RWPE2 (cell line): ENCODE data around the gene ZKSCAN5.
"Not testable (repeated sequence)": the region's sequence is repeated elsewhere in the genome, so short reads cannot be mapped to it uniquely, and the experiment has no call there.

Experiments used
- ATAC-seq: fragments of 200-7000 bp; cut with Tn5 transposase; 3 replicates; pipeline ENCODE4 v1.9.1; 2021; ENCODE audit warnings: low read depth
- DNase-seq: peaks from one replicate; pipeline ENCODE4 v3.0.0-alpha.2; 2020; ENCODE audit warnings: low spot score
- H3K27ac ChIP-seq: fragments of 450-650 bp; 2 replicates; pipeline ENCODE4 v1.5.1; 2017; ENCODE audit warnings: mild to moderate bottlenecking; ENCODE audit not compliant: poor library complexity, severe bottlenecking
- H3K27me3 ChIP-seq: fragments of 250-450 bp; sonication (Bioruptor Pico); 2 replicates; pipeline ENCODE4 v1.5.1; 2021; ENCODE audit warnings: mild to moderate bottlenecking, moderate library complexity; ENCODE audit not compliant: insufficient read depth, poor library complexity, severe bottlenecking
- H3K36me3 ChIP-seq: fragments of 250-450 bp; sonication (Bioruptor Pico); 2 replicates; pipeline ENCODE4 v1.5.1; 2020; ENCODE audit warnings: low read depth, mild to moderate bottlenecking, moderate library complexity
- H3K4me1 ChIP-seq: fragments of 250-450 bp; sonication (Bioruptor Pico); 2 replicates; pipeline ENCODE4 v1.5.1; 2021; ENCODE audit warnings: mild to moderate bottlenecking, moderate library complexity; ENCODE audit not compliant: insufficient read depth, poor library complexity, severe bottlenecking
- H3K4me3 ChIP-seq: fragments of 250-450 bp; sonication (Bioruptor Pico); 2 replicates; pipeline ENCODE4 v1.5.1; 2021; ENCODE audit warnings: mild to moderate bottlenecking, moderate library complexity; ENCODE audit not compliant: severe bottlenecking
- H3K9me3 ChIP-seq: fragments of 250-450 bp; sonication (Bioruptor Pico); 2 replicates; pipeline ENCODE4 v1.5.1; 2021; ENCODE audit warnings: mild to moderate bottlenecking, moderate library complexity; ENCODE audit not compliant: severe bottlenecking
- CTCF ChIP-seq: fragments of 450-650 bp; IDR thresholded peaks from one replicate; pipeline ENCODE4 v1.5.1; 2017; ENCODE audit warnings: mild to moderate bottlenecking, moderate library complexity; ENCODE audit not compliant: poor library complexity, severe bottlenecking

Gene ZKSCAN5

GRCh38 chr7:99561737-99562051 lies 57.2 kb downstream of the ZKSCAN5 start:
- Histone ChIP-seq H3K4me3 (no peak overlapping the region), H3K4me1 (peaks cover 43% of the 10 kb centered on the region), H3K27ac (peak overlapping the region; percentile 92), H3K27me3 (no peaks in the 10 kb centered on the region), H3K9me3 (no peaks in the 10 kb centered on the region), H3K36me3 (peaks cover 74% of the 10 kb centered on the region)
- no peak for TF ChIP-seq CTCF
- DNase-seq, result no peak
- no peak for ATAC-seq

- Histone ChIP-seq H3K9me3 (no peaks in the 10 kb centered on the region), H3K4me1 (peaks cover 43% of the 10 kb centered on the region), H3K27ac (peak overlapping the region; percentile 92), H3K36me3 (peaks cover 74% of the 10 kb centered on the region), H3K4me3 (no peak overlapping the region), H3K27me3 (no peaks in the 10 kb centered on the region)
- DNase-seq (no peak), ATAC-seq (no peak)
- TF ChIP-seq CTCF, result no peak
Observed at GRCh38 chr7:99562114-99562784, 57.8 kb downstream of the ZKSCAN5 start.

GRCh38 chr7:99562832-99563231 lies 58.4 kb downstream of the ZKSCAN5 start:
- ATAC-seq (peak; percentile 79), DNase-seq (peak; percentile 74)
- Histone ChIP-seq H3K4me1 (peaks cover 43% of the 10 kb centered on the region), H3K9me3 (no peaks in the 10 kb centered on the region), H3K27ac (peak overlapping the region; percentile 92), H3K27me3 (no peaks in the 10 kb centered on the region), H3K36me3 (peaks cover 77% of the 10 kb centered on the region), H3K4me3 (no peak overlapping the region)
- TF ChIP-seq CTCF, result no peak

- no peak for TF ChIP-seq CTCF
- no peaks in the 10 kb centered on the region for H3K9me3 ChIP-seq
- H3K27ac ChIP-seq, result peak overlapping the region; percentile 92
- H3K36me3 ChIP-seq, result peaks cover 82% of the 10 kb centered on the region
- DNase-seq (peak; percentile 60), ATAC-seq (peak; percentile 29; the same call in 1 of the 3 replicates)
- H3K4me1 ChIP-seq, result peaks cover 43% of the 10 kb centered on the region
- no peaks in the 10 kb centered on the region for H3K27me3 ChIP-seq
- H3K4me3 ChIP-seq, result no peak overlapping the region
Observed at GRCh38 chr7:99563650-99564049, 59.2 kb downstream of the ZKSCAN5 start.

- H3K4me3 ChIP-seq, DNase-seq, H3K4me1 ChIP-seq, H3K27me3 ChIP-seq, ATAC-seq, H3K9me3 ChIP-seq, H3K27ac ChIP-seq: not testable (repeated sequence)
- peaks cover 96% of the 10 kb centered on the region for H3K36me3 ChIP-seq
Observed at GRCh38 chr7:99568770-99569169, 64.3 kb downstream of the ZKSCAN5 start.
